SU-DHL-6 (cell line): ENCODE measurements around the gene ANGPTL1.

Experiments
- EZH2phosphoT487 ChIP-seq: fragments of 200-600 bp; sonication (generic), shearing (Covaris generic); conservative IDR thresholded peaks from 2 replicates; pipeline ENCODE4 v1.6.1; 2018; ENCODE audit warnings: mild to moderate bottlenecking, antibody characterized with exemption, low read length, moderate library complexity, mixed read lengths
- TF ChIP-seq, protein P1 (sequence below): fragments of 200-600 bp; sonication (generic); IDR thresholded peaks from one replicate; pipeline ENCODE4 v1.5.1; 2017; ENCODE audit warnings: antibody characterized with exemption, mild to moderate bottlenecking, low read length, moderate library complexity; ENCODE audit not compliant: insufficient read depth, poor library complexity, severe bottlenecking

DNA sequence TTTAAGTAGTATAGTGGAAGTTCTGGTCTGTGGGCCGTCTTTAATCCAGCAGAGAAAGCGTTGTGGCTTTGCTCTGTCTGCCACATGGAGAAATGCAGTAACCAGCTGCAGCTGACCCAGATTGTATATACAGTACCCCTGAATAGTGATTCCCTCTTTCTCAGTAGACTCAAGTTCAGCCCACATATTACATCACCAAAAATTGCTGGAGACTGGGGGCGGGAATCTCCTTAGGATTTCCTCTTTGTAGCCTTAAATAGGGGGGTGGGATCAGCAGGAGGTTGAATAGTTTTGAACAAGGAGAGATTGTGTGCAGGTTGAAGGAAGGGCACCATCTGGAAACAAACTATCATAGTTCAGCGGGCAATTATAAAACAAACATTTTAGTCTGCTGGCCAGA lies at the start of gene ANGPTL1:
- TF ChIP-seq, protein P1, sequence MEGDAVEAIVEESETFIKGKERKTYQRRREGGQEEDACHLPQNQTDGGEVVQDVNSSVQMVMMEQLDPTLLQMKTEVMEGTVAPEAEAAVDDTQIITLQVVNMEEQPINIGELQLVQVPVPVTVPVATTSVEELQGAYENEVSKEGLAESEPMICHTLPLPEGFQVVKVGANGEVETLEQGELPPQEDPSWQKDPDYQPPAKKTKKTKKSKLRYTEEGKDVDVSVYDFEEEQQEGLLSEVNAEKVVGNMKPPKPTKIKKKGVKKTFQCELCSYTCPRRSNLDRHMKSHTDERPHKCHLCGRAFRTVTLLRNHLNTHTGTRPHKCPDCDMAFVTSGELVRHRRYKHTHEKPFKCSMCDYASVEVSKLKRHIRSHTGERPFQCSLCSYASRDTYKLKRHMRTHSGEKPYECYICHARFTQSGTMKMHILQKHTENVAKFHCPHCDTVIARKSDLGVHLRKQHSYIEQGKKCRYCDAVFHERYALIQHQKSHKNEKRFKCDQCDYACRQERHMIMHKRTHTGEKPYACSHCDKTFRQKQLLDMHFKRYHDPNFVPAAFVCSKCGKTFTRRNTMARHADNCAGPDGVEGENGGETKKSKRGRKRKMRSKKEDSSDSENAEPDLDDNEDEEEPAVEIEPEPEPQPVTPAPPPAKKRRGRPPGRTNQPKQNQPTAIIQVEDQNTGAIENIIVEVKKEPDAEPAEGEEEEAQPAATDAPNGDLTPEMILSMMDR = no peak
- no peak for TF ChIP-seq EZH2phosphoT487
